Stimulated activated CD8-positive, alpha-beta memory T cell treated with anti-CD3 and anti-CD28 coated beads, Interleukin-4, amount 100 ng/mL, for 48 hours (primary cell): ENCODE data around the gene PTPRO.
"Not testable (repeated sequence)": the region's sequence is repeated elsewhere in the genome, so short reads cannot be mapped to it uniquely, and the experiment has no call there.

Experiments used
- DNase-seq: peaks from one replicate; pipeline ENCODE4 v3.0.0-alpha.2; 2020

The PTPRO gene

GRCh38 chr12:15613981-15614380 lies 291.7 kb downstream of the PTPRO start:
- no peak for DNase-seq

- DNase-seq: not testable (repeated sequence)
These were observed 294.2 kb downstream of the PTPRO start for GRCh38 chr12:15616495-15616894.

- DNase-seq: no peak
These were observed 298.6 kb downstream of the PTPRO start for GRCh38 chr12:15620741-15621539.

- no peak for DNase-seq
These were observed 302.8 kb downstream of the PTPRO start for GRCh38 chr12:15625075-15625474.

GRCh38 chr12:15627995-15628945 lies 306.0 kb downstream of the PTPRO start:
- DNase-seq: no peak

- no peak for DNase-seq
These were observed 306.8 kb downstream of the PTPRO start for GRCh38 chr12:15629108-15629507.

GRCh38 chr12:15629761-15630160 lies 307.5 kb downstream of the PTPRO start:
- no peak for DNase-seq

GRCh38 chr12:15631007-15631715 lies 308.9 kb downstream of the PTPRO start:
- no peak for DNase-seq

GRCh38 chr12:15632708-15633107 lies 310.4 kb downstream of the PTPRO start:
- DNase-seq: no peak

- DNase-seq: no peak
These were observed 310.9 kb downstream of the PTPRO start for GRCh38 chr12:15633201-15633600.

GRCh38 chr12:15634010-15634683 lies 311.8 kb downstream of the PTPRO start:
- no peak for DNase-seq

- DNase-seq: no peak
These were observed 314.0 kb downstream of the PTPRO start for GRCh38 chr12:15636060-15636890.

GRCh38 chr12:15638231-15638630 lies 315.9 kb downstream of the PTPRO start:
- no peak for DNase-seq

GRCh38 chr12:15644700-15645099 lies 322.4 kb downstream of the PTPRO start:
- no peak for DNase-seq

- no peak for DNase-seq
These were observed 324.3 kb downstream of the PTPRO start for GRCh38 chr12:15646581-15646980.
